ENCODE measurements around the gene LOXL4.

- TF ChIP-seq CTCF (IDR thresholded peaks at IDR 0.05) (no peak), POLR2A (IDR thresholded peaks at IDR 0.05) (no peak)
These were observed 20.0 kb downstream of the LOXL4 start for GRCh38 chr10:98248018-98248417.
